Ishikawa (cell line): ENCODE data around the gene KLHL3.

Experiments
- TEAD4 ChIP-seq: IDR thresholded peaks from 2 replicates; pipeline ENCODE4 v1.6.1; 2012
- TF ChIP-seq, protein P1 (sequence below): IDR thresholded peaks from 2 replicates; pipeline ENCODE4 v1.6.1; 2012

DNA sequence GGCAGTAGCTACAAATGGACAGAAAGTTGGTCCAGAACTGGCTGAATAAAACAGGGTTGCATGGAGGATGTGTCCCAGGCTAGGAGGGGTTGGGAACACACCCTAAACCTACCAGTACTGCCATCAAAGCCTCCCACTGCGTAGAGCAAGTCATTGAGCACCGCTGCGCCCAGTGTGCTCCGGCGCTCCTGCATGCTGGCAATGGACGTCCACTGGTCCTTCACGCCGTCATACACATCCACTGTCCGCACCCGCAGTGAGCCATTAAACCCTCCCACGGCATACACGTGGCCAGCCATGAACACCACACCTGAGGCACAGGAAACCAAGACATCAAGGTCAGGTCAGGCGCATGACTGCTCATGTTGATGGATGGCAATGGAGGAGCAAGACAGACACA is 97.0 kb downstream of the KLHL3 start:
- no peak for TF ChIP-seq TEAD4
- TF ChIP-seq, protein P1, sequence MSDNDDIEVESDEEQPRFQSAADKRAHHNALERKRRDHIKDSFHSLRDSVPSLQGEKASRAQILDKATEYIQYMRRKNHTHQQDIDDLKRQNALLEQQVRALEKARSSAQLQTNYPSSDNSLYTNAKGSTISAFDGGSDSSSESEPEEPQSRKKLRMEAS: no peak
